GM12878 (cell line): Measurements from ENCODE around the gene PRPSAP1. TPM values are rescaled to one million over a fixed set of nuclear protein-coding genes. Genes with fewer than 3 reads are reported as not detected.

ENCODE experiments used
- ATAC-seq: fragments of 200-7000 bp; cut with Tn5 transposase; 3 replicates; pipeline ENCODE4 v1.9.1; 2020; ENCODE audit warnings: mild to moderate bottlenecking, moderate library complexity
- BruUV-seq: library from RNA; stranded (reverse); fragments of 400-500 nt; replicated peaks from 2 replicates; lab custom pipeline; 2021; lab: Mats Ljungman, UMichigan
- CTCF ChIA-PET: fragments of 300-600 bp; sonication (Branson Sonifier 250); formaldehyde crosslinking; extraction: SDS; loops from one replicate; lab custom pipeline; 2021; ENCODE audit warnings: inconsistent platforms; lab: Yijun Ruan, JAX
- POLR2A ChIA-PET: fragments of 350-600 bp; formaldehyde crosslinking; extraction: SDS; loops from one replicate; lab custom pipeline; 2021; ENCODE audit warnings: inconsistent platforms; lab: Charles Lee
- RAD21 ChIA-PET: fragments of 300-600 bp; sonication (Branson Sonifier 250); formaldehyde crosslinking; loops from one replicate; lab custom pipeline; 2023; ENCODE audit warnings: antibody characterized with exemption; ENCODE audit not compliant: unreplicated experiment; lab: Charles Lee
- SMC1A ChIA-PET: fragments of 300-600 bp; sonication (Branson Sonifier 250); formaldehyde crosslinking; loops from one replicate; lab custom pipeline; 2023; ENCODE audit not compliant: unreplicated experiment, uncharacterized antibody; lab: Charles Lee
- DNase-seq: peaks from one replicate; pipeline ENCODE4 v3.0.0-alpha.2; 2011; ENCODE audit warnings: low read depth, low spot score
- FAIRE-seq: peaks from 3 replicates; lab custom pipeline; 2011; peaks lifted over from hg19 to GRCh38; lab: Jason Lieb, UNC
- H2AFZ ChIP-seq: 2 replicates; pipeline ENCODE4 v1.6.0; 2011; ENCODE audit warnings: low read depth, low read length, control low read depth; ENCODE audit not compliant: control insufficient read depth
- H3K27ac ChIP-seq: 2 replicates; pipeline ENCODE4 v1.5.1; 2011; ENCODE audit warnings: control low read depth; ENCODE audit not compliant: control insufficient read depth, insufficient read depth
- H3K27me3 ChIP-seq, 2 experiments: replicated peaks in 1 of 2; 2 replicates each; pipeline versions ENCODE4 v1.6.0 to v1.6.1; 2011; ENCODE audit warnings: low read length in 1 of 2; ENCODE audit not compliant: control insufficient read depth in 2 of 2, insufficient read depth in 2 of 2
- H3K36me3 ChIP-seq, 2 experiments: 2 replicates each; pipeline ENCODE4 v1.5.1; 2011; ENCODE audit warnings: low read length in 1 of 2; ENCODE audit not compliant: control insufficient read depth in 2 of 2, insufficient read depth in 2 of 2
- H3K4me1 ChIP-seq: 2 replicates; pipeline ENCODE4 v1.6.1; 2011; ENCODE audit warnings: mild to moderate bottlenecking, low read length, moderate library complexity, mixed read lengths; ENCODE audit not compliant: control insufficient read depth, insufficient read depth
- H3K4me2 ChIP-seq: 2 replicates; pipeline ENCODE4 v1.6.0; 2011; ENCODE audit warnings: control low read depth; ENCODE audit not compliant: control insufficient read depth, insufficient read depth
- H3K4me3 ChIP-seq: fragments of 200-600 bp; sonication (generic); 2 replicates; pipeline ENCODE4 v1.5.1; 2016
- H3K79me2 ChIP-seq: 2 replicates; pipeline ENCODE4 v1.6.0; 2011; ENCODE audit warnings: low read length; ENCODE audit not compliant: control insufficient read depth, insufficient read depth
- H3K9ac ChIP-seq: 2 replicates; pipeline ENCODE4 v1.8.0; 2011; ENCODE audit warnings: low read length, control low read depth, mixed read lengths; ENCODE audit not compliant: control insufficient read depth, insufficient read depth
- H3K9me3 ChIP-seq: replicated peaks from 3 replicates; pipeline ENCODE4 v1.5.1; 2011; ENCODE audit warnings: mild to moderate bottlenecking, low read length; ENCODE audit not compliant: control insufficient read depth, insufficient read depth
- H4K20me1 ChIP-seq: 2 replicates; pipeline ENCODE4 v1.6.0; 2011; ENCODE audit not compliant: control insufficient read depth, insufficient read depth
- DPF2 ChIP-seq: fragments of 450-650 bp; IDR thresholded peaks from 2 replicates; pipeline ENCODE4 v1.6.1; 2017; ENCODE audit warnings: mild to moderate bottlenecking
- IRF5 ChIP-seq: fragments of 450-650 bp; IDR thresholded peaks from 2 replicates; pipeline ENCODE4 v1.6.1; 2017; ENCODE audit warnings: borderline replicate concordance
- KDM1A ChIP-seq: fragments of 200-600 bp; sonication (generic); IDR thresholded peaks from 2 replicates; pipeline ENCODE4 v1.6.1; 2016; ENCODE audit warnings: borderline replicate concordance
- WGBS: methylation state at CpG from one replicate; pipeline ENCODE4 v1.1.6; 2016; ENCODE audit warnings: low lambda C conversion rate; ENCODE audit not compliant: insufficient replicate concordance, insufficient coverage; ENCODE audit errors: missing lambda C conversion rate; 5-methylcytosine and 5-hydroxymethylcytosine counted together
- in situ Hi-C: fragments of 300-500 bp; cut with MboI; formaldehyde crosslinking; loops from 9 replicates; pipeline ENCODE4 v1.14.3; 2018; ENCODE audit warnings: mixed read lengths
- intact Hi-C: fragments of 100-400 bp; cut with micrococcal nuclease; formaldehyde crosslinking; loops from one replicate; pipeline ENCODE4 v1.14.2; 2022; ENCODE audit not compliant: unreplicated experiment
- polyA plus RNA-seq, 11 experiments: library from polyadenylated mRNA; depleted of rRNA in 4 of 11; unstranded in 6 of 11; stranded (reverse) in 5 of 11; fragments of >200 nt; fragmentation: Nextera tagmentation in 4 of 11; fragmentation: Illumina TruSeq in 1 of 11; extraction: Ambion mirVana in 4 of 11; extraction: Trizol in 1 of 11; gene quantifications; 1 replicate in 1 of 11; 2 replicates in 10 of 11; pipeline versions ENCODE4 v1.2.1 to v1.2.3, GENCODE V29; 2011 to 2016; ENCODE audit warnings: inconsistent platforms in 2 of 11, missing spikeins in 2 of 11, low read depth in 1 of 11
- total RNA-seq, 4 experiments: library from RNA; depleted of rRNA in 3 of 4; stranded (reverse); fragments of >200 nt in 3 of 4; fragmentation: Illumina TruSeq in 1 of 4; extraction: Trizol in 1 of 4; gene quantifications; 2 replicates each; pipeline versions ENCODE4 v1.2.1 to v1.2.3, GENCODE V29; 2013 to 2021
- TF ChIP-seq, protein P1 (sequence below): IDR thresholded peaks from 2 replicates; pipeline ENCODE4 v1.6.1; 2011; ENCODE audit warnings: low read depth, low read length, improper control_type of control experiment, borderline replicate concordance

PRPSAP1 gene
- total and polyA plus RNA-seq, 10 of the 15 experiments (the other 5 are each of a cell fraction or from before 2014, with no cell fraction given), result 15.8 to 84.2 (median 44.2) TPM

- TF ChIP-seq, protein P1, sequence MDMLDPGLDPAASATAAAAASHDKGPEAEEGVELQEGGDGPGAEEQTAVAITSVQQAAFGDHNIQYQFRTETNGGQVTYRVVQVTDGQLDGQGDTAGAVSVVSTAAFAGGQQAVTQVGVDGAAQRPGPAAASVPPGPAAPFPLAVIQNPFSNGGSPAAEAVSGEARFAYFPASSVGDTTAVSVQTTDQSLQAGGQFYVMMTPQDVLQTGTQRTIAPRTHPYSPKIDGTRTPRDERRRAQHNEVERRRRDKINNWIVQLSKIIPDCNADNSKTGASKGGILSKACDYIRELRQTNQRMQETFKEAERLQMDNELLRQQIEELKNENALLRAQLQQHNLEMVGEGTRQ, result no peak
- no peak for TF ChIP-seq DPF2
- no peak for TF ChIP-seq KDM1A
- TF ChIP-seq, all 136 proteins: peak for 0
These were observed 10.6 kb downstream of the PRPSAP1 start (continued) for GRCh38 chr17:76343106-76343505.

GRCh38 chr17:76341301-76341700, 12.4 kb downstream of the PRPSAP1 start:
- 0 out of 4 replicates have a peak, but pooled peaks cover 0 to 6% of the 10 kb centered on the region in 2 experiments for H3K36me3 ChIP-seq

More at GRCh38 chr17:76341301-76341700, 12.4 kb downstream of the PRPSAP1 start:
- in situ Hi-C loops, result no loop called here
- DNase-seq (no peak), FAIRE-seq (no peak), ATAC-seq (no peak)
- CTCF ChIA-PET, result no interaction called here
- BruUV-seq, result no TSS peak
- SMC1A ChIA-PET, result no interaction called here
- Histone ChIP-seq H3K9ac (no peak overlapping the region), H4K20me1 (no peaks in the 10 kb centered on the region), H3K27ac (no peak overlapping the region), H3K79me2 (no peaks in the 10 kb centered on the region), H3K4me1 (no peaks in the 10 kb centered on the region), H3K27me3 (no peaks in the 10 kb centered on the region), H3K9me3 (no peaks in the 10 kb centered on the region), H3K4me3 (no peak overlapping the region), H3K4me2 (no peak overlapping the region), H2AFZ (no peak overlapping the region)
- TF ChIP-seq, protein P1, result no peak
- no peak for TF ChIP-seq IRF5
- RAD21 ChIA-PET, result no interaction called here
- intact Hi-C loops, result no loop called here
- 96% methylated on average over 6 of the region's 6 CpGs for WGBS
- POLR2A ChIA-PET, result interaction anchor here (0.7 kb wide), 1 partner anchor 269 kb away, joined by 8 read pairs; the partner anchor contains the start of gene SRP68
